GM18909 (cell line): Measurements from ENCODE around the gene SOHLH1.

Experiments used
- ATAC-seq: cut with Tn5 transposase; IDR thresholded peaks from one replicate; pipeline ENCODE4 v1.9.1; 2021; ENCODE audit warnings: mild to moderate bottlenecking; ENCODE audit not compliant: unreplicated experiment, poor library complexity

The SOHLH1 gene

GRCh38 chr9:135664801-135665794, 34.2 kb downstream of the SOHLH1 start:
- no peak for ATAC-seq

- no peak for ATAC-seq
These were observed 35.0 kb downstream of the SOHLH1 start for GRCh38 chr9:135664266-135664665.

GRCh38 chr9:135663857-135664256, 35.4 kb downstream of the SOHLH1 start:
- ATAC-seq = no peak

GRCh38 chr9:135663451-135663770, 35.9 kb downstream of the SOHLH1 start:
- no peak for ATAC-seq

GRCh38 chr9:135662758-135663450, 36.4 kb downstream of the SOHLH1 start, which contains the start of gene LCN9:
Gene LCN9, plus strand, starts transcription at chr9:135663309. Its CDS starts 13 bp downstream, at chr9:135663322.
- ATAC-seq = no peak

GRCh38 chr9:135661816-135662560, 37.3 kb downstream of the SOHLH1 start:
- ATAC-seq = no peak

- no peak for ATAC-seq
These were observed 38.9 kb downstream of the SOHLH1 start for GRCh38 chr9:135660407-135660806.

- no peak for ATAC-seq
These were observed 40.0 kb downstream of the SOHLH1 start for GRCh38 chr9:135659252-135659651.

GRCh38 chr9:135657416-135657815, 41.9 kb downstream of the SOHLH1 start:
- ATAC-seq = no peak

GRCh38 chr9:135655317-135655716, 44.0 kb downstream of the SOHLH1 start:
- ATAC-seq = no peak

GRCh38 chr9:135650408-135650807, 48.9 kb downstream of the SOHLH1 start:
- ATAC-seq = no peak

GRCh38 chr9:135649508-135649907, 49.8 kb downstream of the SOHLH1 start:
- no peak for ATAC-seq

GRCh38 chr9:135648494-135649410, 50.5 kb downstream of the SOHLH1 start:
- ATAC-seq = no peak

GRCh38 chr9:135647884-135648283, 51.4 kb downstream of the SOHLH1 start:
- no peak for ATAC-seq

- ATAC-seq = no peak
These were observed 54.6 kb downstream of the SOHLH1 start for GRCh38 chr9:135644631-135645218.
